GM21390 (cell line): ENCODE results near the gene BAIAP3.

Experiments used
- ATAC-seq: cut with Tn5 transposase; IDR thresholded peaks from one replicate; pipeline ENCODE4 v1.9.1; 2021; ENCODE audit not compliant: unreplicated experiment

BAIAP3 gene

DNA sequence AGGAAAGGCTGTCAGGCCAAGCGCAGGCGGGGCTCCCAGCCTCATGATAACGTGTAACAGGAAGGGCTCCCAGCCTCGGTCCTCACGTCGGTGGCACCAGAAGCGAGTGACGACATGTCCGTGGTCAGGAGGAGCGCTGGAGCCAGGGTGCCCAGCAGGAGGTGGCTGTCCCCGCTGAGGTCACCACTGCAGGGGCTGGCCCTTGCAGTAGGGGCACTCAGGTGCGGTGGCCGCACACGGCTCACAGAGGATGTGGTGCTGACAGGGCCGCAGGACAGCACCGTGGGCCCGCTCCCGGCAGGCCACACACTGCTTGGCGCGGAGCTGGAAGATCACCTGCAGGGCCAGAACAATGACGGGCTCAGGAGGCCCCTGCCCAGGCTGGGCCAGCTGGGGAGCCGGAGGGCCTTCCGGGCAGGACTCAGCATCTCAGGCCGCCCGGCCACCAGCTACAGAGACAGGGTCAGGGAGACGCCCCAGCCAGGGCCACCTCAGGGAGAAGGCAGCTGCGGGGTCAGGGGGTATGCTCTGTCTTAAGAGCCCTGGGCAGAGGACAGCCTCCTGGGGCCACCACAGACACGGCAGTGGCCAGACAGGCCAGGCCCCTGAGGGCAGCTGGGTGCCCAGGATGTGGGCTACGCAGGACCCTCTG lies 32.7 kb downstream of the BAIAP3 start:
- no peak for ATAC-seq

GRCh38 chr16:1366712-1367299 lies 33.4 kb downstream of the BAIAP3 start:
- no peak for ATAC-seq

GRCh38 chr16:1367486-1368174 lies 34.2 kb downstream of the BAIAP3 start:
- no peak for ATAC-seq

- ATAC-seq, result no peak
These were observed 37.9 kb downstream of the BAIAP3 start for GRCh38 chr16:1371054-1371978.

DNA sequence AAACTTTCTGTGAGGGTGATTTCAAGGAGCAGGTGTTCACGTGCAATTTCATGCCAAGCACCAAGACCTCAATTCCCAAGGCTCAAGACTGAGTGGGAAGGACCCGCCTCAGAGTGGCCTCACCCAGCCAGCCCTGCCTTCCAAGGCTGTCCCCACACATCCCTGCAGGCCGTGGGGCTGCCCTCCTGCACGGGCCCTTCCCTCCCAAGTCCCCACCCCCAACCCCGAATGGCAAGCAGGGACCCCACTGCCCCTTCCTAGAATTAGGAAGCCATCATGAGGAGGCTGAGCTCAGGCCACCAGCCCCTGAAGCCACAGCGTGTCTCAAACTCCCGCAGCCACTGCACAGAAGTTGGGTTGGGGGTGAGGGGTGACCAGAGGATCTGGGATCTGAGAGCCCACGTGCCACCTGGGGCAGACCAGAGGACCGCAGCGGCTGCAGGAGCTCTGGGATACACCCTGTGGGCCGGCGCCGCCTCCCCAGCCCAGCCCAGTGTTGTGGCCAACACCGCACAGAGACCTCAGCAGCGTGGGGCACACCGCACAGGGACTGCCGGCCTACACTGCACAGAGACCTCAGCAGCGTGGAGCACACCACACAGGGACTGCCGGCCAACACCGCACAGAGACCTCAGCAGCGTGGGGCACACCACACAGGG lies 39.0 kb downstream of the BAIAP3 start:
- ATAC-seq, result no peak

GRCh38 chr16:1374418-1375297 lies 41.2 kb downstream of the BAIAP3 start:
- ATAC-seq, result no peak

DNA sequence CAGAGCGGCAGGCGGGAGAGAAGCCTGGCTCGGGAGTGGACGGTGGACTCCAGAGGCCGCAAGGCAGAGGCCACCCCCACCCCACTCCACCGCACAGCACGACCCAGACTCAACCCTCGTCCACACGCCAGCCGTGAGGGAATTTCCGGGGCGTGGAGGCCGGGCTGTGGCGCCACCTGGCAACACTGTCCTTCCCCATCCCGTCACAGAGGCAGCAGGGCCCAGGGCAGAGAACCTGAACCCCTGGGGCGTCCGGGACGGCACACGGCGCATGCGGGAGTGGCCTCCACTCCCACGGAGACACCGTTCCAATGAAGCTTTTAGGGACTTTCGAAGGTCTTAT lies 41.8 kb downstream of the BAIAP3 start:
- no peak for ATAC-seq

- no peak for ATAC-seq
These were observed 42.4 kb downstream of the BAIAP3 start for GRCh38 chr16:1375741-1376410.

DNA sequence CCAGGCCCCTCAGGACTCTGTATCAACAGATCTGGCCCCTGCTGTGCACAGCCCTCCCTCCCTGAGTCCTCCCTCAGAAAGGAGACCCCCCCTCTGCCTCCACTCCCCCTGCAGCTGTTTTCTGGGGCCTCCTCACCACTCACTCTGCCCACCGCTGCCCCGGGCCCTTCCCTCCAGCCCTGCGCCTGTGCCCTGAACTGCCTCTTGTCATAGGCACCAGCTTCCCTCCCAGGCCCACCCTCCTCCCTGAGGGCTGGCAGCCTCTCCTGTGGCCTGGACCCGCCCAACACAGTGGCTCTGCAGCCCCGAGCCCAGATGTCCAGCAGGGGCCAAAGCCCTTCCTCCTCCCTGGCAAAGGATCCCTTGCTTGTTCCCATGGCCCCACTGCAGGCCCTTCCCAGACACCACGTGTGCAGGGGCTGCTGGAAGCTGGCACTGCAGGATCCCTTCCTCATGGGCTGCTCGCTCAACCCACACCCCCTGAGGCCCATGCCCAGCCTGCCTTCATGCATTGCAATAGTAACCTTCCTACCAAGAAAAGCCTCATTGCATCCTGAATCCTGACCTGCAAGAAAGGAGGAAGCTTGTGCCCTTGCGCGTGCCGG lies 44.1 kb downstream of the BAIAP3 start:
- ATAC-seq, result no peak

GRCh38 chr16:1378087-1378803 lies 44.8 kb downstream of the BAIAP3 start:
- no peak for ATAC-seq

DNA sequence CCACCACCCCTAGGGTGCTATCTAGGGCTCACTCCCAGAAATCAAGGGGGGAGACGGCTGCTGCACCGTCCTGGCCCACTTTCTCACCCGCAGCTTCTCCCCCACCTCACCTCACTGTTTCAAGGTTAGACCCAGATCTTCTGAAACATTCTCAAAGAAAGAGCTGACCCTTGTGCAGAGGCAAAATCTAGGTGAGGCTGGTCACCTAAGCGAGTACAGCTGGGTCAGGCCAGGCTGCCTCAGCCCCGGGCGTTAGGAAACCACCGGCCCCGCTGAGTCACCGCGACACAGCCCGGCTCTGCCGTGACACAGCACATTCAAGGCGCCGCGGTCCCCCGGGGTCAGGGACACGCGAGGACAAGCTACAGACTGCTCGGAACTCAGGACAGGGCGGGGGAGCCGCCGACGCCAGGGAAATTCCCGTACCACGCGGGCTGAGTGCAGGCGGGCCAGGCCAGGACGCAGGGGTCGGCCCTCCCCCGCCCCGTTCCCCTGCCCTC lies 45.4 kb downstream of the BAIAP3 start:
- no peak for ATAC-seq

DNA sequence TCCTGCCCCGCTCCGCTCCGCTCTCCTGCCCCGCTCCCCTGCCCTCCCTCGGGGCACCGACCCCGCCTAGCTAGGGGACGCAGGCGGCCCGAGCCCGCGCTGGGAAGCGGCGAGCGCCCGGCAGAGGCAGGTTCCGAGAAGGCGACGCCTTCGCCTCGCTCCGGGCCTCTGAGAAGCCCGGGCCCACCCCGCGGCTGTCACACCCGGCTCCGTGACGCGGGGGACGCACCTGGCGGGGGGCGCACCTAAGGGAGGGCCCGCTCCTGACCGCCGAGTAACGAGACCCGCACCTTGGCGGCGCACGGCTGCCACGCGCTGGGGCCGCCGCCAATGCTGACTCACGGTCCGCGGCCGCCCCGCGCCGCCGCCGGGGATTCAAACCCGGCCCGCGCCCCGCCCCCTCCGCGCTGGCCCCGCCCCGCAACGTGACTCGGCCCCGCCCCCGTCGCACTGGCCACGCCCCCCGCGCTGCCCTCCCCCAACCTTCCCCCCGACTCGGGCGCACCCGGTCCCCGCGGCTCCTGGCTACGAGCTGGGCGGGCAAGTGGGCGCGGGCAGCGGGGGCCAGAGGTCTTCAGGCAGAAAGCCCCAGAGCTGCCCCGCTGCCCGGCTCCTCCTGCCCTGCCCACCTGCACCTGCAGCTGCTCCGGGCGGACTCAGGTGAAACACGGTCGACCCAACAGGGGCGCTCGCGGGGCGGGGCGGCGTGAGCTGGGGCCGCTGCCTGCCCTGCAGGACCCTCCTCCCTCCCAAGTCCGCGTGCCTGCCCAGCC lies 46.0 kb downstream of the BAIAP3 start:
- no peak for ATAC-seq

GRCh38 chr16:1380195-1380594 lies 46.8 kb downstream of the BAIAP3 start:
- ATAC-seq, result no peak

- no peak for ATAC-seq
These were observed 48.4 kb downstream of the BAIAP3 start for GRCh38 chr16:1381612-1382406.

GRCh38 chr16:1383556-1383955 lies 50.1 kb downstream of the BAIAP3 start:
- ATAC-seq, result no peak

DNA sequence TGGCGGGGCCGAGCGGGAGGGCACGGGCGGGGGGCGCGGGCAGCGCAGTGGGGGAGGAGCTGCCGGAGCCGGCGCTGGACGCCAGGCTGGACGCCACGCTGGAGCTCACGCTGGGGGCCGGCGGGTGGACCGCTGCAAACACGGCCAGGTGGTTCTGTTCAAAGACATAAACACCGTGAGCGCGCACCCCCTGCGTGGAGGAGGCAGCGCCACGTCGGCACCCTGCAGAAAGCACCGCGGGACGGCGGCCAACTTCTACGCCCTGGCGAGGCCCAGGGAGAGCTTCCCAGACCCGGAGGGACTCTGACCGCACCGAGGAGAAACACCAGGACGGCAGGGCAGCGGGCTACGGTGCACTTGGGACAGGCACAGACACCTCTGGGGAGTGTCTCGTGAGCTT lies 51.8 kb downstream of the BAIAP3 start:
- no peak for ATAC-seq

- ATAC-seq, result no peak
These were observed 53.9 kb downstream of the BAIAP3 start for GRCh38 chr16:1387331-1387730.
